GM19025 (cell line): ENCODE data around the gene TPRN.
"Not testable (repeated sequence)": the region's sequence is repeated elsewhere in the genome, so short reads cannot be mapped to it uniquely, and the experiment has no call there.

Experiments
- ATAC-seq: cut with Tn5 transposase; IDR thresholded peaks from one replicate; pipeline ENCODE4 v1.9.1; 2021; ENCODE audit warnings: mild to moderate bottlenecking, low read depth, moderate library complexity; ENCODE audit not compliant: unreplicated experiment

TPRN gene, protein sequence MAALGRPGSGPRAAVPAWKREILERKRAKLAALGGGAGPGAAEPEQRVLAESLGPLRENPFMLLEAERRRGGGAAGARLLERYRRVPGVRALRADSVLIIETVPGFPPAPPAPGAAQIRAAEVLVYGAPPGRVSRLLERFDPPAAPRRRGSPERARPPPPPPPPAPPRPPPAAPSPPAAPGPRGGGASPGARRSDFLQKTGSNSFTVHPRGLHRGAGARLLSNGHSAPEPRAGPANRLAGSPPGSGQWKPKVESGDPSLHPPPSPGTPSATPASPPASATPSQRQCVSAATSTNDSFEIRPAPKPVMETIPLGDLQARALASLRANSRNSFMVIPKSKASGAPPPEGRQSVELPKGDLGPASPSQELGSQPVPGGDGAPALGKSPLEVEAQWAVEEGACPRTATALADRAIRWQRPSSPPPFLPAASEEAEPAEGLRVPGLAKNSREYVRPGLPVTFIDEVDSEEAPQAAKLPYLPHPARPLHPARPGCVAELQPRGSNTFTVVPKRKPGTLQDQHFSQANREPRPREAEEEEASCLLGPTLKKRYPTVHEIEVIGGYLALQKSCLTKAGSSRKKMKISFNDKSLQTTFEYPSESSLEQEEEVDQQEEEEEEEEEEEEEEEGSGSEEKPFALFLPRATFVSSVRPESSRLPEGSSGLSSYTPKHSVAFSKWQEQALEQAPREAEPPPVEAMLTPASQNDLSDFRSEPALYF

GRCh38 chr9:137200311-137201204, at the start of gene TPRN:
Gene TPRN (minus strand): TSS chr9:137200741. CDS start chr9:137200711, 30 bp downstream.
- ATAC-seq: peak; percentile 85

DNA sequence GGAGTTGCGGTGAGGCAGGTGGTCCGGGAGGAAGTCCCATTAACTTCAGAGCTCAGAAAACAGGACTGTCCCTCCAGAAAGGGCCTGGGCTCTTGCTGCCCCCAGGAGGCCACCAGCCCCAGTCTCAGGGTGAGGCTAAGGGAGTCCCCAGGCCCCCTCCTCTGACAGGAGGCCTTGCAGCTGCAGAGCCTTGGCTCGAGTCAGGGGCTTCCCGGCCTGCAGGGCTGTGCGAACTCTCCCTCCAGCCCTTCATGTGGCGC, 47.3 kb upstream of the TPRN start:
- ATAC-seq: no peak

GRCh38 chr9:137247135-137247915, 46.8 kb upstream of the TPRN start:
- ATAC-seq: no peak

DNA sequence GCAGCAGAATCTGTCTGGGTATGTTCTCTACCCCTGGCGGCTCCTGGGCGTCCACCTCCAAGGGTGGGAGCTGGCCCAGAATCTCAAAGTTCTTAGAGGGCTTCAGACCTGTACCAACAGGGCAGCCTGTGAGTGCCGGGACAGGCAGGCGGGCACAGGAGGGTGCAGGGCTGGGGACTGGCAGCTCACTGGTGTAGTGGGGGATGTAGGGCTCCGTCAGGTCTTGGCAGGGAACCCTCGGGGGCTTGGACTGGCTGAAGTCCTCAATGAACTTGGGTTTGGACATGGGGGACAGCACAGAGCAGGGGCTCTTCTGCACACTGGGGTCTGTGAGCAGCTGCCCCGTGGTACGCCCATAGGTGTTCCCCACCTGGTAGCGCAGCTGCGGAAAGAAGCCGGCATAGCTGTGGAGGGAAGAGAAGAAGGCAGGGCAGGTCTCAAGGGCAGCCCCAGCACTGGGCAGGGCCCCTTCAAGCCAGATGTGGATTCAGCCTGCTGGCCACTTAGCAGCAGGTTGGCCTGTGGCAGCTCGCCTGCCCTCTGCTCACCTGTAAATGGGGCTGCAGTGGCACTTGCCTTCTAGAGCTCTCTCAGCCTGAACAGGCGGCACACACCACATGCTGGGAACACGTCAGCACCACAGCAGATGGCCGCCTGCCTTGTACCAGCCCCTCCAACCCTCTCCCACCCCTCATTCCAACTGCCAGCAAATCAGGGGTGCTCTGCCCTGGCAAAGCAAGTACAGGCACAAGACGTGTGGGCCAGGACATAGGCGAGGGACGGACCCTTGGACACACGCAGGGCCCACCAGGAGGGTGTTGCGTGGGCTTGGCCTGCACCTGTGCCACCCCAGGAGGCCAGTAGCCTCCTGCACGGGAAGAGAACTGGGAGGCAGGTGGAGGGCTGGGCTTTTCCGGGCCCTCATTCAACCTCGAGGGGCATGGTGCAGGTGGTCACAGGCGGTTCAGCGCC, 45.2 kb upstream of the TPRN start:
- ATAC-seq: no peak

DNA sequence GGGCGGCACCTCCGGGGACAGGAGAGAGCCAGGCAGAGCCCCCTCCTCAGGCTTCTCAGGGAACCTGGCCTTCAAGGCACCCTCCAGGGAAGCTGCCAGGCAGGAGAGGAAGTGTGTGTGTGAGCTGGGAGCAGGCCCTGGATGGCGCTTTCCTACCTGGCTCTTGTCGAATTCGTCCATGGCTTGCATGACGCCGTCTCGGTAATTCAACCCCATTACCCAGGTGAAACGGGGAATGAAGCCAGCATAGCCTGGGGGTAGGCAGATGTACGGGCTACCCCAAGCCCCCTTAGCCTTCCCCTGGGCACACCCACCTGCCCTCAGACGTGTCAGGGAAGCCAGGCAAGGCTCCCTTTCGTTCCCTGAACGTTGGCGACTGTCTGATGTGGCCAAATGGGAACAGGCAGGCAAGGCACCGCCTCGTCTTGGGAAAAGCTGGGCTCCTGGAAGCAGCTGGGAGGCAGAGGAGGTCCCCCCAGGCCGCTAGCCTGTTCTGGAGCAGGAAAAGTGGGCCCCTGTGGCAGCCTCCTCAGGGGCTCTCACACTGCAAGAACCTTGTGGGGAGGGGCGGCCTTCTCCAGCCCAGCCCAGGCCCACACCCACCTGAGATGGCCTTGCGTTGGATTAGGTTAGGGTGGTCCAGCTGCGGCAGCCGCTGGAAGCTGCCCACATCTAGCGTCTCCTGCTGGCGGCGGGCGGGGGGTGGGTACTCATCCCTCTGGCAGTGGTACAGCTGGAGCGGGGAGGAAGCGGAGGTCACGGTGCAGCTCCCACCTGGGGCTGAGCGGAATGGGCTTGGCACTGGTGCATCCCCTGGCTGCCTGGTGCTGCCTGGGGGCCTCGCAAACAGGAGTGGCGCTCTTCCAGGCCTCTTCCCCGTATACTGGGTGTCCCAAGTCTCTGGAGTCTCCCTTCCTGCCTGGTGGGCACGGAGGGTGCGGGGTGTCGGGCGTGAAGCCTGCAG, 44.2 kb upstream of the TPRN start:
- ATAC-seq: no peak

- no peak for ATAC-seq
These were observed 43.3 kb upstream of the TPRN start for GRCh38 chr9:137243626-137244485.

DNA sequence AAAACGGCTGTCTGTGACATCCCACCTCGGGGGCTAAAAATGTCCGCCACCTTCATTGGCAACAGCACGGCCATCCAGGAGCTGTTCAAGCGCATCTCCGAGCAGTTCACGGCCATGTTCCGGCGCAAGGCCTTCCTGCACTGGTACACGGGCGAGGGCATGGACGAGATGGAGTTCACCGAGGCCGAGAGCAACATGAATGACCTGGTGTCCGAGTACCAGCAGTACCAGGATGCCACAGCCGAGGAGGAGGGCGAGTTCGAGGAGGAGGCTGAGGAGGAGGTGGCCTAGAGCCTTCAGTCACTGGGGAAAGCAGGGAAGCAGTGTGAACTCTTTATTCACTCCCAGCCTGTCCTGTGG, 42.7 kb upstream of the TPRN start:
- not testable (repeated sequence) for ATAC-seq

GRCh38 chr9:137242269-137243203, 42.0 kb upstream of the TPRN start:
- no peak for ATAC-seq

DNA sequence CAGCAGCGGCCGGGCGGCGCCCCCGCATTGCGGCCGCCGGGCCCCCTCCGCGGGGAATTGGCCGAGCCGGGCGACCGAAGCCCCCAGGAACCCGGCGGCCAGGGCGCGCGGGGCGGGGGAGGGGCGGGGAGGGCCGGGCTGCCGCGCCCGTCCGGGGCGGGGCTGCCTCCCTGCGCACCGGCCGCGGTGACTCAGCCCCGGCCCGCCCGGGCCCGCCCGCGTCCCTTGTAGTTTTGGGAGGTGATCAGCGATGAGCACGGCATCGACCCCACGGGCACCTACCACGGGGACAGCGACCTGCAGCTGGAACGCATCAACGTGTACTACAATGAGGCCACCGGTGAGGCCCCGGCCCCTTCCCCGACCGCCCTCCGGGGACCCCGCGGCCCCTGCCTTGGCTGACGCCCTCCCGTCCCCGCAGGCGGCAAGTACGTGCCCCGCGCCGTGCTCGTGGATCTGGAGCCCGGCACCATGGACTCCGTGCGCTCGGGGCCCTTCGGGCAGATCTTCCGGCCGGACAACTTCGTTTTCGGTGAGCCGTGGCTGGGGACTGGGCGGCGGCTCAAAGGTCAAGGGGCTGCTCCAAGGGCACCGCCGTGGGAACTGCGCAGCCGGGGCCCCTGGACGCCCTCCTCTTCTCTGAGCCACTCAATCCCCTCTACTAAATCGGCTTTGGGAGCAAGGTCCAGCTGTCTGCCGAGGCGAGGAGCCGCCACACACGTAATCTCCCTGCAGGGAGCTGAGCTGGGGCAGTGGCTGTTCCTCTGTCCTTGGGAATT, 41.1 kb upstream of the TPRN start:
- peak; percentile 4 for ATAC-seq

DNA sequence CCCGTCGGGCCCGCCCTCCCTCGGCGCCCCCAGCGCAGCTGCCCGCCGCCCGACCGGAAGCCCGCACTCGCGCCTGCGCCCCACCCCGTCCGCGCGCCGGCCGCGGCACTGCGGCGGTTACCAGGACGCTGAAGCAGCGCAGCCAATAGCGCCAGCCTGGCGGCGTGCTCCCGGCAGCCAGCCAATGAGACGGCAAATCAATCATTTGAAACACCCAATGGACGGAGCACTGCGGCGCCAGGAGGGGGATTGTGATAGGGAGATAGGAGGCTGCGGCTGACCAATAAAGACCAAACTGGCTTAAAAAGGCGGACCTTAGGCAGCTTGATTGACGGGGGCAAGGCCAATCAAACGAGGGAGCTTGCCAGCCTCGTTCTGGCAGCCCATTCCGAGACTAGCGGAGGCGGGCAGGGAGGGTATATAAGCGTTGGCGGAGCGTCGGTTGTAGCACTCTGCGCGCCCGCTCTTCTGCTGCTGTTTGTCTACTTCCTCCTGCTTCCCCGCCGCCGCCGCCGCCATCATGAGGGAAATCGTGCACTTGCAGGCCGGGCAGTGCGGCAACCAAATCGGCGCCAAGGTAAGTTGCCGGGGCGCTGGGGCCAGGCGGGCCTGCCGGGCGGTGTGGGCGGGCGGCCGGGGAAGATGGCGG, 40.4 kb upstream of the TPRN start, which contains the start of gene TUBB4B:
Gene TUBB4B, plus strand, starts transcription at position 447 of the 649 bp plus-strand sequence. Its CDS starts 74 bp downstream, at position 521.
- ATAC-seq: peak; percentile 61

DNA sequence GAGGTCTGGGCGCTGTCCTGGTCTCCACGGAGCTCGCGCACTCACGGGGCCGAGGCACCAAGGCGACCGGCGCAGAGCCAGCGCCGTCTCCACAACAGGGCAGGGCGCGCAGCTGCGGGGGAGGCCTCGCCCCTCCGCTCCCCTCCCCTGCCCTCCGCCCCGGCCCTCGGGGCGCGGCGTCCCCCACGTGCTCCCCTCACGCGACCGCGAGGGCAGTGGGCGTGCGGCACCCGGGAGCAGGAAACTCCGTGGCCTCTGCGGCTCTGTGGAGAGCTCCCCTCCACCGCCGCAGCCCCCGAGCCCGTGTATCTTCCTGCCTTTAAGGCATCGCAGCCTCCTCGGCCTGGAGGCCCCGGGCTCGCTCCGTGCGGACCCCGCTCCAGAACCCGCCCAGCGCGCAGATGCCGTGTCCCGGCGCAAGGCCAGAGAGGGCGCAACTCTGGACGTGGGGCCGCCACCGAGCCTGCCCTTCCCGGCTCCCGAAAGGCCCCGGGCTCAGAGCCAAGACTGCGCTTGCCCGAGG, 39.8 kb upstream of the TPRN start:
- ATAC-seq: peak; percentile 14

DNA sequence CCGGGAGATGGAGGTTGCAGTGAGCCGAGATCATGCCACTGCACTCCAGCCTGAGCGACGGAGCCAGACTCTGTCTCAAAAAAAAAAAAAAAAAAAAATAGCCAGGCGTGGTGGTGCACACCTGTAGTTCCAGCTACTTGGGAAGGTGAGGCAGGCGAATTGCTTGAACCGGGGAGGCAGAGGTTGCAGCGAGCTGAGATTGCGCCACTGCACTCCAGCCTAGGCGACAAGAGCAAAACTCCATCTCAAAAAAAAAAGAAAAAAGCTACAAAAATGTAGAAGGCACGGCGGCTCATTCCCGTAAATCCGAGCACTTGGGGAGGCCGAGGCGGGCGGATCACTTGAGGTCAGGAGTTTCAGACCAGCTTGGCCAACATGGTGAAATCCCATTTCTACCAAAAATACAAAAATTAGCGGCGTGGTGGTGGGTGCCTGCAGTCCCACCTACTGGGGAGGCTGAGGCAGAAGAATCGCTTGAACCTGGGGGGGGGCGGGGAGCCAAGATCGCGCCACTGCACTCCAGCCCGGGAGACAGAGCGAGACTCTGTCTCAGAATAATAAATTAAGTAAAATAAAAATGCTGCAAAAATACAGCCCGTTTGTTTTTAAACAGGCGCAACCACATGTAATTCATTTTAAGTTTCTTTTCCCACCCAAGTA, 39.1 kb upstream of the TPRN start:
- ATAC-seq: not testable (repeated sequence)

DNA sequence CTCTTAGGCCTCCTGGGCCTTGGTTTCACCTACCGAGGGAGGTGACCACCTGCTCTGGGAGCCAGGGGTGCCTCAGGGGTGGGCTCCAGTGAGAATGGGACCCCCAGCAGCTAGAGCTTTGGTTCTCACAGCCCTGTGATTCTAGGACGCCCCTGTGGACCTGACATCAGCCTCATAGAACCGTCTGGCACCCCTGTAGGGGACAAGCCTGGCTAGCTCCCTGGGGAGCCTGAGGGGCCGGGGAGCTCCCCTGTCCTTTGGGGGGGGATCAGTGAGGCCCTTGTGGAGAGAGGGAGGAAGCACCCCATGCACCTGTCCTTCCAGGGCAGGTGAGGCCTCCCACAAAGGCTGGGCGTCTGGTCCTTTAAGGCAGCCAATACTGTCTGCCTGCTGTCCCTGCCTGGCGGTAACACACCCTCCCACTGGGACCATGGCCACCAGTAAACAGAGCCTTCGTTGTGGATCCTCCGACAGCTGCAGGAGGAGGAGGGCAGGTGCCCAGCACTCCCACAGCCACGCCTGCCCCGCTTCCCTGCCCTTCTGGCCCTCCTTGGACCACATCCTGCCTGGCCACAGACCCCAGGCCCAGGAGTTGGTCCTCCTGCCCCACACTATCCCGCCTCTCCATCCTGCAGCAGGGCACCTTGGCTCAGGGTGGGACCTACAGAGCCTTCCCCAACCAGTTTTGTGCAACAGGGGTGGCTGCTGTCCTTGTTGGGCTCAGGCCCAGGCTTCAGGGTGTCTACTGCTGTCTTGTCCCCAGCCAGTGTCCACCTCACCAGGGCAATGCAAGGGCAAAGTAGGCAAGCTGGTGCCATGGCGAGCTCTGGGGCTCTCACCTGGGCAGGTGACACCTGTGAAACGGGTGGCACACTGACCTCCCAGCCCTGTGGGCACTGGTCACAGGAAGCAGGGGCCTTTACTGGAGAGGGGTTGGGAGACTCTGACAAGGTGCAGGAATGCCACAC, 37.5 kb upstream of the TPRN start:
- no peak for ATAC-seq
